ENCODE measurements around the gene HLA-DOA. TPM values are rescaled to one million over a fixed set of nuclear protein-coding genes. Genes with fewer than 3 reads are reported as not detected.

The HLA-DOA gene
- total and polyA plus RNA-seq, 10 of the 15 experiments (the other 5 are each of a cell fraction or from before 2014, with no cell fraction given), result 8.8 to 108 (median 58.3) TPM

DNA sequence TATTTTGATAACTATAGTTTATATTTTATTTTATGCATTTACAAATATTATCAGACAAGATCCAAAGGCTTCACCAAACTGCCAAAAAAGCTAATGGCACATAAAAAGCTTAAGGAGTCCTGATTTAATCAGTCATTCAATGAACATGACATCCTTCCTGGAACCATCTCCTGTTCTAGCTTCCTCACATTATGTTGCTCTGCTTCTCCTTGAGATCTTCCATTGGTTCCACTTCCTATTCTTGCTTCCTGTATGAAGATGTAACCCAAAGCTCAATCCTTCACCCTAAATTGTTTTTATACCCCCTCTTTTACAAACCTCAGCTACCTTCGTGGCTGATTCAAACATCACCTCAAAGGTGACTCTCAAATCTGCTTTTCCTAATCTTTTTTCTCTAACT, 45.5 kb downstream of the HLA-DOA start:
- Histone ChIP-seq H3K4me3 (no peak overlapping the region), H3K9ac (ENCODE audit: control insufficient read depth, insufficient read depth, low read length) (no peak overlapping the region), H3K4me1 (ENCODE audit: control insufficient read depth, insufficient read depth, low read length) (peaks cover 8% of the 10 kb centered on the region), H3K27ac (ENCODE audit: control insufficient read depth, insufficient read depth) (no peak overlapping the region), H3K4me2 (ENCODE audit: control insufficient read depth, insufficient read depth) (0 out of 2 replicates have a peak overlapping the region, but pooled peaks have one; percentile 35), H3K9me3 (replicated peaks; ENCODE audit: control insufficient read depth, insufficient read depth, low read length) (no peaks in the 10 kb centered on the region), H2AFZ (ENCODE audit: control insufficient read depth, low read depth, low read length) (no peak overlapping the region), H3K79me2 (ENCODE audit: control insufficient read depth, insufficient read depth, low read length) (peaks cover 29% of the 10 kb centered on the region), H4K20me1 (ENCODE audit: control insufficient read depth, insufficient read depth) (no peaks in the 10 kb centered on the region), H3K27me3 (replicated peaks in 1 of 2; ENCODE audit: control insufficient read depth in 2 of 2, insufficient read depth in 2 of 2, low read length in 1 of 2) (no peaks in the 10 kb centered on the region), H3K36me3 (ENCODE audit: control insufficient read depth in 2 of 2, insufficient read depth in 2 of 2, low read length in 1 of 2) (no peaks in the 10 kb centered on the region)
- BruUV-seq (replicated peaks), result no TSS peak
- ChIA-PET POLR2A (interaction anchor here (0.6 to 4.4 kb wide), 8 partner anchors 9 to 71 kb away, joined by 3 to 24 read pairs (median 4); partner anchors contain the start of gene HLA-DMA), SMC1A (ENCODE audit: uncharacterized antibody, unreplicated experiment) (interaction anchor here (0.7 to 17.2 kb wide), 12 partner anchors 9 to 119 kb away, joined by 3 to 347 read pairs (median 4); partner anchors contain the start of genes HLA-DMA, HLA-DMB, PSMB9 and TAP1), CTCF (interaction anchor here (0.8 to 8.5 kb wide), 9 partner anchors 9 to 550 kb away, joined by 3 to 243 read pairs (median 5); partner anchors contain the start of gene HLA-DMA), RAD21 (ENCODE audit: unreplicated experiment) (interaction anchor here (1.0 to 12.2 kb wide), 7 partner anchors 8 to 111 kb away, joined by 3 to 224 read pairs (median 5); partner anchors contain the start of genes HLA-DMA, HLA-DMB and TAP1)
- TF ChIP-seq CBX5 (IDR thresholded peaks at IDR 0.05; ENCODE audit: low read depth) (no peak), SPI1 (IDR thresholded peaks at IDR 0.05; ENCODE audit: borderline replicate concordance, insufficient read depth, low read depth, low read length) (0 out of 2 replicates have a peak, but pooled peaks have one; percentile 13), STAT1 (conservative IDR thresholded peaks at IDR 0.05) (no peak), HDGF (IDR thresholded peaks at IDR 0.05) (no peak)
- TF ChIP-seq, protein P1, sequence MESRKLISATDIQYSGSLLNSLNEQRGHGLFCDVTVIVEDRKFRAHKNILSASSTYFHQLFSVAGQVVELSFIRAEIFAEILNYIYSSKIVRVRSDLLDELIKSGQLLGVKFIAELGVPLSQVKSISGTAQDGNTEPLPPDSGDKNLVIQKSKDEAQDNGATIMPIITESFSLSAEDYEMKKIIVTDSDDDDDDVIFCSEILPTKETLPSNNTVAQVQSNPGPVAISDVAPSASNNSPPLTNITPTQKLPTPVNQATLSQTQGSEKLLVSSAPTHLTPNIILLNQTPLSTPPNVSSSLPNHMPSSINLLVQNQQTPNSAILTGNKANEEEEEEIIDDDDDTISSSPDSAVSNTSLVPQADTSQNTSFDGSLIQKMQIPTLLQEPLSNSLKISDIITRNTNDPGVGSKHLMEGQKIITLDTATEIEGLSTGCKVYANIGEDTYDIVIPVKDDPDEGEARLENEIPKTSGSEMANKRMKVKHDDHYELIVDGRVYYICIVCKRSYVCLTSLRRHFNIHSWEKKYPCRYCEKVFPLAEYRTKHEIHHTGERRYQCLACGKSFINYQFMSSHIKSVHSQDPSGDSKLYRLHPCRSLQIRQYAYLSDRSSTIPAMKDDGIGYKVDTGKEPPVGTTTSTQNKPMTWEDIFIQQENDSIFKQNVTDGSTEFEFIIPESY (IDR thresholded peaks at IDR 0.05), result no peak
- TF ChIP-seq, protein P2, sequence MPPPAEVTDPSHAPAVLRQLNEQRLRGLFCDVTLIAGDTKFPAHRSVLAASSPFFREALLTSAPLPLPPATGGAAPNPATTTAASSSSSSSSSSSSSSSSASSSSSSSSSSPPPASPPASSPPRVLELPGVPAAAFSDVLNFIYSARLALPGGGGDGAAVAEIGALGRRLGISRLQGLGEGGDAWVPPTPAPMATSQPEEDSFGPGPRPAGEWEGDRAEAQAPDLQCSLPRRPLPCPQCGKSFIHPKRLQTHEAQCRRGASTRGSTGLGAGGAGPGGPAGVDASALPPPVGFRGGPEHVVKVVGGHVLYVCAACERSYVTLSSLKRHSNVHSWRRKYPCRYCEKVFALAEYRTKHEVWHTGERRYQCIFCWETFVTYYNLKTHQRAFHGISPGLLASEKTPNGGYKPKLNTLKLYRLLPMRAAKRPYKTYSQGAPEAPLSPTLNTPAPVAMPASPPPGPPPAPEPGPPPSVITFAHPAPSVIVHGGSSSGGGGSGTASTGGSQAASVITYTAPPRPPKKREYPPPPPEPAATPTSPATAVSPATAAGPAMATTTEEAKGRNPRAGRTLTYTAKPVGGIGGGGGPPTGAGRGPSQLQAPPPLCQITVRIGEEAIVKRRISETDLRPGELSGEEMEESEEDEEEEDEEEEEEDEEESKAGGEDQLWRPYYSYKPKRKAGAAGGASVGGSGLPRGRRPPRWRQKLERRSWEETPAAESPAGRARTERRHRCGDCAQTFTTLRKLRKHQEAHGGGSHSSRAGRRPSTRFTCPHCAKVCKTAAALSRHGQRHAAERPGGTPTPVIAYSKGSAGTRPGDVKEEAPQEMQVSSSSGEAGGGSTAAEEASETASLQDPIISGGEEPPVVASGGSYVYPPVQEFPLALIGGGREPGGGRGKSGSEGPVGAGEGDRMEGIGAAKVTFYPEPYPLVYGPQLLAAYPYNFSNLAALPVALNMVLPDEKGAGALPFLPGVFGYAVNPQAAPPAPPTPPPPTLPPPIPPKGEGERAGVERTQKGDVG (CRISPR knock-in tag; IDR thresholded peaks at IDR 0.05), result no peak
- DNase-seq (ENCODE audit: low read depth, low spot score), result no peak
- no peak for FAIRE-seq
- intact Hi-C loops (cut with micrococcal nuclease; ENCODE audit: unreplicated experiment) (no loop called here), in situ Hi-C loops (cut with MboI) (loop anchor here (25.0 kb wide), 2 partner anchors 1402 to 1698 kb away; partner anchors contain the start of gene LTA)
- 0% methylated on average over 1 of the region's 1 CpG for WGBS (ENCODE audit: insufficient coverage, insufficient replicate concordance, low lambda C conversion rate, missing lambda C conversion rate)
- ATAC-seq, result no peak
